ENCODE results near the gene PDS5B.

DNA sequence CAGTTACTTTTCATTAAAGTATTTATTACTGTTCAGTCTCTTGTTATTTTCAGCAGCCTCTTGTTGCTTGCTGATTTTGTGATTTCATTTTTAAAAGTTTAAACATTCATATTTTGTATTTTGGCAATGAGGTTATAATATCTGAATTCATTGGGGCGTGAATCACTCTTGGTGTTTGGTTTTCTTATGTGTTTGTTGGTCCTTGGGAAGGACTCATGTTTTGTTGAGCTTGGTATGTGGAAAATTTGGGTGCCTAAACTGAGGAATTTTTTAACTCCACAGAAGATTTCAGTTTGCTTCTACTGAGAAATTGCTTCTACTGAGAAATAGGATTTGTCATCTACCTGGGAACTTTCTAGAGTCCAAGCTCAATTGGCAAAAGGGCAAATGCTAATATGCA lies 38.2 kb downstream of the PDS5B start:
- TF ChIP-seq, protein P1, sequence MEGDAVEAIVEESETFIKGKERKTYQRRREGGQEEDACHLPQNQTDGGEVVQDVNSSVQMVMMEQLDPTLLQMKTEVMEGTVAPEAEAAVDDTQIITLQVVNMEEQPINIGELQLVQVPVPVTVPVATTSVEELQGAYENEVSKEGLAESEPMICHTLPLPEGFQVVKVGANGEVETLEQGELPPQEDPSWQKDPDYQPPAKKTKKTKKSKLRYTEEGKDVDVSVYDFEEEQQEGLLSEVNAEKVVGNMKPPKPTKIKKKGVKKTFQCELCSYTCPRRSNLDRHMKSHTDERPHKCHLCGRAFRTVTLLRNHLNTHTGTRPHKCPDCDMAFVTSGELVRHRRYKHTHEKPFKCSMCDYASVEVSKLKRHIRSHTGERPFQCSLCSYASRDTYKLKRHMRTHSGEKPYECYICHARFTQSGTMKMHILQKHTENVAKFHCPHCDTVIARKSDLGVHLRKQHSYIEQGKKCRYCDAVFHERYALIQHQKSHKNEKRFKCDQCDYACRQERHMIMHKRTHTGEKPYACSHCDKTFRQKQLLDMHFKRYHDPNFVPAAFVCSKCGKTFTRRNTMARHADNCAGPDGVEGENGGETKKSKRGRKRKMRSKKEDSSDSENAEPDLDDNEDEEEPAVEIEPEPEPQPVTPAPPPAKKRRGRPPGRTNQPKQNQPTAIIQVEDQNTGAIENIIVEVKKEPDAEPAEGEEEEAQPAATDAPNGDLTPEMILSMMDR (conservative IDR thresholded peaks at IDR 0.05), result no peak
- no peak for TF ChIP-seq ZFX (IDR thresholded peaks at IDR 0.05)
